Panc1 (cell line): ENCODE results near the gene DDC. TPM values are rescaled to one million over a fixed set of nuclear protein-coding genes. Genes with fewer than 3 reads are reported as not detected.

ENCODE experiments used
- ATAC-seq: fragments of 200-7000 bp; cut with Tn5 transposase; 2 replicates; pipeline ENCODE4 v1.9.1; 2020; ENCODE audit warnings: mild to moderate bottlenecking, moderate library complexity
- BruUV-seq: library from RNA; stranded (reverse); fragments of 400-500 nt; replicated peaks from 2 replicates; lab custom pipeline; 2021; lab: Mats Ljungman, UMichigan
- CTCF ChIA-PET: fragments of 300-600 bp; sonication (Branson Sonifier 250); formaldehyde crosslinking; loops from one replicate; lab custom pipeline; 2022; ENCODE audit warnings: antibody characterized with exemption; lab: Charles Lee
- POLR2A ChIA-PET: fragments of 300-600 bp; sonication (Branson Sonifier 250); formaldehyde crosslinking; loops from one replicate; lab custom pipeline; 2022; ENCODE audit warnings: antibody characterized with exemption; lab: Charles Lee
- DNase-seq: peaks from one replicate; pipeline ENCODE4 v3.0.0-alpha.2; 2010; ENCODE audit warnings: low read depth, low spot score
- H3K27ac ChIP-seq: 2 replicates; pipeline ENCODE4 v1.5.1; 2011; ENCODE audit warnings: mild to moderate bottlenecking, low read length, inconsistent platforms
- H3K27me3 ChIP-seq: fragments of 200-500 bp; sonication (Bioruptor generic); 2 replicates; pipeline ENCODE4 v1.6.0; 2014; ENCODE audit warnings: low read length, inconsistent platforms; ENCODE audit not compliant: control insufficient read depth, insufficient read depth
- H3K36me3 ChIP-seq: fragments of 200-500 bp; sonication (Bioruptor generic); 2 replicates; pipeline ENCODE4 v1.5.1; 2014; ENCODE audit warnings: inconsistent platforms, mild to moderate bottlenecking, low read length, moderate library complexity; ENCODE audit not compliant: control insufficient read depth, insufficient read depth
- H3K4me1 ChIP-seq: 2 replicates; pipeline ENCODE4 v1.5.1; 2011; ENCODE audit warnings: inconsistent platforms, mild to moderate bottlenecking, low read length, moderate library complexity; ENCODE audit not compliant: control insufficient read depth, insufficient read depth
- H3K4me3 ChIP-seq, 2 experiments: 2 replicates each; pipeline ENCODE4 v1.5.1; 2011 to 2012; ENCODE audit warnings: low read depth in 2 of 2, low read length in 2 of 2, mild to moderate bottlenecking in 2 of 2, inconsistent platforms in 1 of 2, moderate library complexity in 1 of 2
- H3K9me3 ChIP-seq: fragments of 200-500 bp; sonication (Bioruptor generic); 2 replicates; pipeline ENCODE4 v1.5.1; 2014; ENCODE audit warnings: low read depth, mild to moderate bottlenecking, inconsistent platforms, low read length, moderate library complexity; ENCODE audit not compliant: control insufficient read depth, insufficient read depth
- CTCF ChIP-seq: fragments of 450-650 bp; IDR thresholded peaks from 2 replicates; pipeline ENCODE4 v1.5.1; 2017; ENCODE audit warnings: mild to moderate bottlenecking
- POLR2AphosphoS5 ChIP-seq: IDR thresholded peaks from 2 replicates; pipeline ENCODE4 v1.6.1; 2012; ENCODE audit warnings: mild to moderate bottlenecking, low read depth, low read length, moderate library complexity
- REST ChIP-seq, 2 experiments: IDR thresholded peaks; 2 replicates each; pipeline ENCODE4 v1.6.1; 2011 to 2012; ENCODE audit warnings: low read depth in 2 of 2, control low read depth in 1 of 2, low read length in 1 of 2, mild to moderate bottlenecking in 1 of 2, moderate library complexity in 1 of 2; ENCODE audit not compliant: insufficient read depth in 1 of 2
- SIN3A ChIP-seq: IDR thresholded peaks from 2 replicates; pipeline ENCODE4 v1.6.1; 2012; ENCODE audit warnings: low read depth, mild to moderate bottlenecking, low read length, moderate library complexity, borderline replicate concordance; ENCODE audit not compliant: insufficient read depth
- TCF7L2 ChIP-seq: IDR thresholded peaks from 2 replicates; pipeline ENCODE4 v1.6.1; 2011; ENCODE audit warnings: mild to moderate bottlenecking, low read depth, low read length, inconsistent platforms
- in situ Hi-C: cut with HindIII; loops from 2 replicates; pipeline ENCODE4 v1.10.0; 2016; ENCODE audit warnings: low sequenced_read_pairs, low pct_unique_long_range_greater_than_20kb
- intact Hi-C: fragments of 100-400 bp; cut with micrococcal nuclease; formaldehyde crosslinking; loops from one replicate; pipeline ENCODE4 v1.10.0; 2022; ENCODE audit not compliant: unreplicated experiment
- total RNA-seq: library from RNA; stranded (reverse); gene quantifications from one replicate; pipeline ENCODE4 v1.2.1, GENCODE V29; 2021; ENCODE audit not compliant: unreplicated experiment

The DDC gene
- total RNA-seq, 1 experiment from 2014 or later, result not detected

GRCh38 chr7:50562136-50562535 is 3.1 kb downstream of the DDC start:
- Histone ChIP-seq H3K27ac (no peak overlapping the region), H3K36me3 (no peaks in the 10 kb centered on the region), H3K4me1 (no peaks in the 10 kb centered on the region), H3K4me3 (no peak overlapping the region), H3K27me3 (peaks cover 27% of the 10 kb centered on the region), H3K9me3 (no peaks in the 10 kb centered on the region)
- DNase-seq (no peak), ATAC-seq (no peak)
- ChIA-PET CTCF (interaction anchor here (0.6 to 1.4 kb wide), 2 partner anchors 356 to 598 kb away, joined by 3 to 5 read pairs; no protein-coding TSS in a partner anchor), POLR2A (interaction anchor here (0.7 kb wide), 1 partner anchor 1030 kb away, joined by 3 read pairs; no protein-coding TSS in a partner anchor)
- TF ChIP-seq REST (IDR thresholded peaks at IDR 0.05; ENCODE audit: insufficient read depth in 1 of 2, low read depth in 2 of 2, low read length in 1 of 2) (no peak), CTCF (no peak), SIN3A (no peak), TCF7L2 (no peak), POLR2AphosphoS5 (no peak)
- in situ Hi-C loops, result no loop called here
- BruUV-seq, result no TSS peak
- intact Hi-C loops, result no loop called here

- no peak overlapping the region for H3K27ac ChIP-seq
- no peaks in the 10 kb centered on the region for H3K4me1 ChIP-seq
- BruUV-seq, result no TSS peak
- in situ Hi-C loops, result no loop called here
- CTCF ChIA-PET, result no interaction called here
- H3K27me3 ChIP-seq, result peaks cover 29% of the 10 kb centered on the region
- TF ChIP-seq SIN3A, result no peak
- no peak for DNase-seq
- POLR2A ChIA-PET, result no interaction called here
- intact Hi-C loops, result no loop called here
- H3K36me3 ChIP-seq, result no peaks in the 10 kb centered on the region
- no peak overlapping the region; a peak in 1 of 4 replicates for H3K4me3 ChIP-seq
- peak; percentile 43; the same call in 1 of the 2 replicates for ATAC-seq
- no peaks in the 10 kb centered on the region for H3K9me3 ChIP-seq
Observed at GRCh38 chr7:50560865-50561351, 4.3 kb downstream of the DDC start.

GRCh38 chr7:50559881-50560280 is 5.3 kb downstream of the DDC start:
- intact Hi-C loops (no loop called here), in situ Hi-C loops (no loop called here)
- ATAC-seq (no peak), DNase-seq (no peak)
- Histone ChIP-seq H3K4me1 (no peaks in the 10 kb centered on the region), H3K27me3 (peaks cover 21% of the 10 kb centered on the region), H3K4me3 (no peak overlapping the region), H3K36me3 (no peaks in the 10 kb centered on the region), H3K27ac (no peak overlapping the region), H3K9me3 (no peaks in the 10 kb centered on the region)
- POLR2A ChIA-PET, result no interaction called here
- CTCF ChIA-PET, result no interaction called here
- TF ChIP-seq SIN3A, result no peak
- no peak for TF ChIP-seq REST (IDR thresholded peaks at IDR 0.05; ENCODE audit: insufficient read depth in 1 of 2, low read depth in 2 of 2, low read length in 1 of 2)
- TF ChIP-seq POLR2AphosphoS5, result no peak
- TF ChIP-seq CTCF, result no peak
- no peak for TF ChIP-seq TCF7L2
- no TSS peak for BruUV-seq
